ENCODE data around the gene FHIP1A. TPM values are rescaled to one million over a fixed set of nuclear protein-coding genes. Genes with fewer than 3 reads are reported as not detected.

The FHIP1A gene
- total RNA-seq (1 to 10 TPM; 1.9 to 8.0 (median 4.5) TPM), polyA plus RNA-seq (1 to 10 TPM in 1 of 3 donors, under 1 TPM in 2; 0.27 to 1.0 (median 0.88) TPM)
- long read RNA-seq, donor 1: 0 reads
- long read RNA-seq, donor 2: 0 reads
- long read RNA-seq, donor 3: 0 reads
- long read RNA-seq, donor 4: 0 reads
- long read RNA-seq, donor 5, partial matches to known transcripts: 0 of 4 reads
- long read RNA-seq, donor 5, other reads (novel, unspliced or antisense): 4 of 4 reads
- long read RNA-seq, donor 6: 0 reads
- long read RNA-seq, donor 7, partial matches to known transcripts: 14 of 22 reads
- long read RNA-seq, donor 7, other reads (novel, unspliced or antisense): 8 of 22 reads
- long read RNA-seq, donor 8: 0 reads
- long read RNA-seq, donor 9: 0 reads
- long read RNA-seq, donor 10: 0 reads

DNA sequence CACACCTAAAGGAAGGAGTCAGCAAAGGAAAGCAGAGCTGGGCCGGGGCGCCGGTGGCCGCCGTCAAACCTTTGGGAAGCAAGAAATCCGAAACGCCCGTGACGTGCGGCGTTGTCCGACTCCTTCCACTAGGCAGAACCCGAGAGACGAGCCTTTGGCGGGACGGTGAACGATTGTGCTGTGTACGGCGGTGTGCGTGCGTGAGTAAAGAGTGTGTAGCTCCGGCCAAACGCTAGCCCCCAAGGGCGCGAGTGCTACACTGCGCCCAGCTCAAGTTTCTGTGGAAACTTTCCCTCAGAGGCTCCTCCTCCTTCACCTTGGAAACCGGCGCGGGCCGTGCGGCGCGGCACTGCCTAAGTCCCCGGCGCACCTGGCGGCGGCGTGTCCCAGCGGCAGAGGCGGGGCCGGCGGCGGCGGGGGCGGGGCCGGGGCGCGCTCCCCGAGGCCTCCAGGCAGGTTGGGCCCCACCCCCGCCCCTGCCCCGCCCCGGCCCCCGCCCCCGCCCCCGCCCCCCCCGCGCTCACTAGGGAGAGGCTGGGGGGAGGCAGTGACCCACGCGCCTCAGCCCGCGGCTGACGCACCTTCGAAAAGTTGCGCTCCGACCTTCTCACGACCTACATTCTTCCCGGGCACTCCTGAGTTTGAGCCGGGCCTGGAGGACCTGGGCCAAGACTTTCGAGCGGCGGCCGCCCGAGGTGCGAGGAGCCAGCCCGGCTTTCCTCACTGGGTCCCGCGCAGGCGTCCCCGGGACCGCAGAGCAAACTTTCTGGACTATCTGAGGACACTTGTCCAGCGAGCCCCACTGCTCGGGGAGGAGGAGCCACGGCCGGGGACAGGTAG, at the start of gene FHIP1A:
TSS of gene FHIP1A (plus strand) at position 547 of the 840 bp plus-strand sequence. CDS start 157,084 bp downstream, outside the sequence.
- peak; percentile 87 to 91 (median 91) for DNase-seq
- peak in 1 of 2 donors; percentile 76 for TF ChIP-seq POLR2A (IDR thresholded peaks at IDR 0.05)
- TF ChIP-seq, protein P1, sequence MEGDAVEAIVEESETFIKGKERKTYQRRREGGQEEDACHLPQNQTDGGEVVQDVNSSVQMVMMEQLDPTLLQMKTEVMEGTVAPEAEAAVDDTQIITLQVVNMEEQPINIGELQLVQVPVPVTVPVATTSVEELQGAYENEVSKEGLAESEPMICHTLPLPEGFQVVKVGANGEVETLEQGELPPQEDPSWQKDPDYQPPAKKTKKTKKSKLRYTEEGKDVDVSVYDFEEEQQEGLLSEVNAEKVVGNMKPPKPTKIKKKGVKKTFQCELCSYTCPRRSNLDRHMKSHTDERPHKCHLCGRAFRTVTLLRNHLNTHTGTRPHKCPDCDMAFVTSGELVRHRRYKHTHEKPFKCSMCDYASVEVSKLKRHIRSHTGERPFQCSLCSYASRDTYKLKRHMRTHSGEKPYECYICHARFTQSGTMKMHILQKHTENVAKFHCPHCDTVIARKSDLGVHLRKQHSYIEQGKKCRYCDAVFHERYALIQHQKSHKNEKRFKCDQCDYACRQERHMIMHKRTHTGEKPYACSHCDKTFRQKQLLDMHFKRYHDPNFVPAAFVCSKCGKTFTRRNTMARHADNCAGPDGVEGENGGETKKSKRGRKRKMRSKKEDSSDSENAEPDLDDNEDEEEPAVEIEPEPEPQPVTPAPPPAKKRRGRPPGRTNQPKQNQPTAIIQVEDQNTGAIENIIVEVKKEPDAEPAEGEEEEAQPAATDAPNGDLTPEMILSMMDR (IDR thresholded peaks at IDR 0.05): peak in 4 of 6 experiments; percentile 19 to 28 (median 22)
- Histone ChIP-seq H3K27ac (peak within 1 kb of the TSS in 3 of 5 donors; percentile 76 to 82 (median 80)), H3K4me3 (peak within 1 kb of the TSS in 3 of 4 donors; percentile 18 to 54 (median 43)), H3K36me3 (replicated peaks in 1 of 2) (no peaks in the 10 kb centered on the region), H3K9me3 (replicated peaks in 1 of 3) (no peaks in the 10 kb centered on the region), H3K4me1 (replicated peaks in 1 of 2) (peaks cover 7 to 9% of the 10 kb centered on the region in 2 donors), H3K27me3 (no peaks in the 10 kb centered on the region)
- intact Hi-C loops (cut with DNase I): no loop called here
- WGBS, 4 donors: 0 to 6% (median 2%) methylated on average over 33 to 84 of the region's 84 CpGs

DNA sequence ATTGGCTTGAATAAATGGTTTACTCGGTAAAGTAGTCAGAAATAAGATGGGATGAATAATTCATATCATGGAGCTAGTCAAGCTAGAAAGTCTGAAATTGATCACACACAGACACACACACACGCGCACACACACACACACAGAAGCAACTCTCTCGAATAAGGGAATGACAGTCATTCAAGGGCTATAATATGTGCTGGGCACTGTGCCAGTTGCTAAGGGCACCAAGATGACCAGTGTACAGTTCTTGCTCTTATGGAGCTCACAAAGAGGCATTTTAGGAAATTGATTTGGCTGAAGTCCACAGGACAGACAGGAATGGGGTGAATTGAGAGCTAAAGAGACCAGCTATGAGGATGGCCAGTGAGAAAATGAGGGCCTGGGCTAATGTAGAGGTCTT, 49.4 kb upstream of the FHIP1A start:
- no peaks in the 10 kb centered on the region for H3K36me3 ChIP-seq (replicated peaks in 1 of 2)
- WGBS, 4 donors: 63 to 84% (median 78%) methylated on average over 4 of the region's 4 CpGs

DNA sequence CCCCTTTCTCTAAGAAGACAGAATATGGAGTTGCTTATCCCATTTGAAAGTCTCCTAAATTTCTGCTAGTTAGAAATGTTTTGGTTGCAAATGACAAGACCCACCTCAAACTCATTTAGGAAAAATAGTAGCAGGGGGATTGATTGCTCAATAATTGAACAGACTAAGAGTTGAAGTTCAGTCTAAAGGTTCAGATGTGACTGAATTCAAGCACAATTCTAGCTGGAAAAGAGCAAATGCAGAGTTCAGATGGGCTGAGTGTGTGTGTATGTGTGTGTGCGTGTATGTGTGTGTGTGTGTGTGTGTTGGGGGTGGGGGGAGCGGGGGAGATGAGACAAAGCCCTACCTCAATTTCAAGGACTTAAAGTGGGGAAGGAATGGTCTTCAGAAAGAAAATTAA, 47.9 kb upstream of the FHIP1A start:
- Histone ChIP-seq H3K27ac (no peak overlapping the region), H3K9me3 (replicated peaks in 1 of 3) (no peaks in the 10 kb centered on the region), H3K4me1 (replicated peaks in 1 of 2) (no peaks in the 10 kb centered on the region), H3K4me3 (no peak overlapping the region), H3K36me3 (replicated peaks in 1 of 2) (no peaks in the 10 kb centered on the region), H3K27me3 (no peaks in the 10 kb centered on the region)
- no peak for TF ChIP-seq POLR2A (IDR thresholded peaks at IDR 0.05)
- TF ChIP-seq, protein P1 (IDR thresholded peaks at IDR 0.05): no peak
- 78 to 97% (median 89%) methylated on average over 2 of the region's 2 CpGs for WGBS, 4 donors
- intact Hi-C loops (cut with DNase I): loop anchor here (5.0 to 10.0 kb wide), 3 partner anchors 76 to 244 kb away; no protein-coding TSS in a partner anchor
- DNase-seq: no peak

More for the DNA sequence above, 49.4 kb upstream of the FHIP1A start:
- Histone ChIP-seq H3K4me1 (replicated peaks in 1 of 2) (no peaks in the 10 kb centered on the region), H3K27me3 (no peaks in the 10 kb centered on the region), H3K4me3 (no peak overlapping the region), H3K9me3 (replicated peaks in 1 of 3) (no peaks in the 10 kb centered on the region), H3K27ac (no peak overlapping the region)
- TF ChIP-seq POLR2A (IDR thresholded peaks at IDR 0.05): no peak
- TF ChIP-seq, protein P1 (IDR thresholded peaks at IDR 0.05): no peak
- intact Hi-C loops (cut with DNase I): no loop called here
- DNase-seq: peak in 1 of 7 donors; percentile 3

DNA sequence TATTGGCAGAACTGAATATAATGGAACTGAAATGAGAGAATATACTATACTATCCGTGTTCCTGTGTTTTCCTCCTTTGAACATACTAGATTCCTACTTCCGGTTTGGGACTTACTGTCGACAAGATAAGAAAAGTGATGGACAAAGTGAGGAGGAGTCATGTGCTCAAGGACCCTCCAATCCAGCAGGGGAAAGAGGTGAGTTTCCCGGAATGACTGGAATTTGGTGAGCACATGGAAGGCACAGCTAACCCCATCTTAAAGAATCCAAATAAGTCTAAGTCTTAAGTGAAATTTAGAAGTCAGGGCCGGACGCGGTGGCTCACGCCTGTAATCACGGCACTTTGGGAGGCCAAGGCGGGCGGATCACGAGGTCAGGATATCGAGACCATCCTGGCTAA, 47.0 kb upstream of the FHIP1A start:
- no peaks in the 10 kb centered on the region for H3K36me3 ChIP-seq (replicated peaks in 1 of 2)
- no peaks in the 10 kb centered on the region for H3K4me1 ChIP-seq (replicated peaks in 1 of 2)
- no peaks in the 10 kb centered on the region for H3K27me3 ChIP-seq
- WGBS, 4 donors: 82 to 92% (median 84%) methylated on average over 13 of the region's 13 CpGs
- DNase-seq: no peak
- no peak for TF ChIP-seq POLR2A (IDR thresholded peaks at IDR 0.05)
- TF ChIP-seq, protein P1 (IDR thresholded peaks at IDR 0.05): no peak
- no peaks in the 10 kb centered on the region for H3K9me3 ChIP-seq (replicated peaks in 1 of 3)
- intact Hi-C loops (cut with DNase I): loop anchor here (5.0 to 10.0 kb wide), 3 partner anchors 77 to 245 kb away; no protein-coding TSS in a partner anchor
- H3K27ac ChIP-seq: no peak overlapping the region
- no peak overlapping the region for H3K4me3 ChIP-seq

Data from adrenal gland (tissue), 19 donors.